DMS53 treated with DMSO at 0.1 percent for 48 hours (cell line): ENCODE results near the gene RECQL5.
A peak's percentile ranks its signal among the peaks of the same experiment; 100 is the strongest.
"Not testable (repeated sequence)": the region's sequence is repeated elsewhere in the genome, so short reads cannot be mapped to it uniquely, and the experiment has no call there.

Source experiments
- DNase-seq: peaks from one replicate; lab custom pipeline; 2025; ENCODE audit not compliant: unreplicated experiment; lab: John Stamatoyannopoulos, UW

Gene RECQL5

GRCh38 chr17:75649687-75650086 is 17.3 kb downstream of the RECQL5 start:
- DNase-seq: no peak

DNA sequence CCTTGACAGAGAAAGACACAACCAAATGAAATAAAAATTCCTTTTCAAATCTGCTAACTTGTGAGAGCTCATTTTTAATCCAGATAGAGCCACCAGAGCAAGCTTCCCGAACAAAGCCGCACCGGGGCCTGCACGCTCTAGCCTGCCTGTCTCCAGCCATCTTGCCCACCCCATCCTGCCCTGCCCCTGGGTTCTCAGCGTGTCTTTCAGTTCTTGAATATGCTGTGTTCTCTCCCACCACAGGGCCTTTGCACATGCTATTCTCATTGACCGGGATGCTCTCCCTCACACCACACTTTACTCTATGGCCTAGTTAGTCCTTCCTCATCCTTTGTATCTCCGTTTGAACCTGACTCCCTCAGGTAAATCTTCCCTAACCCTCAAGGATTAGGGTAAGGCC is 19.0 kb downstream of the RECQL5 start:
- no peak for DNase-seq

DNA sequence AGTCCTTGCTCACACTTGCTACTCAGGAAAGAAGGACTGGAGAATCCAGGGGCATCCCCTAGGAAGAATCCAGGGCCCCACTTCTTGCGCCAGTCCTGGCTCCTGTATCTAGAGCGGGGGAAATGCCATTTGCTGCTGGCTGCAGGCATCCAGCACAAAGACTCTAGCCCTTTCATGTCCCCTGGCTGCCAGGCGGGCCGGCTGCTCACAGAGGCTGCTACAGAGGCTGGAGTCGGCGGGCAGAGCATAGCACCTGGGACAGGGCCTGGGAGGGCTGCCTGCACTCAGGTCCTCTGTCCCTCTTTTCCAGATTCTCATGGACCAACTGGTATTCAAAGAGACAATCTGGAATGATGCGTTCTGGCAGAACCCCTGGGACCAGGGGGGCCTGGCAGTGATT is 19.9 kb downstream of the RECQL5 start:
- no peak for DNase-seq

DNA sequence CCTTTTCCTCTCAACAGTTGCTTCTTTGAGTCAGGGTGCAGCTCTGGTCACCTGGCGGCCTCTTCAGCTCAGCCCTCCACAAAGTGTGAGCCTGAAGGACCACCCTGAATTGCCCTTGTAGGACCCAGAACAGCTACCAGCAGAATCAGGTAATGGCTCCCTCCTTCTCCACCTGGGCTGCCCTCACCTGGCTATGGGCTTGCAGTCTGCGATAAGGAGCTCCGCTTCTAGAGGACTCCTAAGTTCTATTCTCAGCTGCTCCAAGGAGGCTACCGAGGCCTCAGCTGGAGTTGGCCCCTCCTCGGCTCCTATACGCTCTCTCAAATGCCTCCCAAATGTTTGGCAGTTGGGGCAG is 20.3 kb downstream of the RECQL5 start:
- DNase-seq: no peak

- DNase-seq: peak; percentile 93
These were observed 20.9 kb downstream of the RECQL5 start for GRCh38 chr17:75645889-75646637.

GRCh38 chr17:75645501-75645888 is 21.5 kb downstream of the RECQL5 start:
- peak; percentile 96 for DNase-seq

DNA sequence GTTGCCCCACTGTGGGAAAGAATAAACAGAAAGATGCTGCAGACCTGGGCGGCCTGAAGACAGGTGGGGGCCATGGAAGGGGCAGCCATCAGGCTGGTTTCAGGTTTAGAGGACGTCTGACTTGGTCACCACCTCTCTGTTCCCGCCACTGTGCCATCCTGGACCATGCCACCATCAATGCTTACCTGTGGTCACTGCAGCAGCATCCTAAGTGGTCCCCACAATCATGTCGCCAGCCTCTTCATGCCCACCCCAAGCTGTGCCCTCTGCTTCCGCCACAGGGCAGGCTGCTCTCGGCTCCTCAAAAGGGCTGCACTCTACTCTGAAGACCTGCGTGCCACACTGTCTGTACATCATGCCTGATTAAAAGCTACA is 23.3 kb downstream of the RECQL5 start:
- no peak for DNase-seq

DNA sequence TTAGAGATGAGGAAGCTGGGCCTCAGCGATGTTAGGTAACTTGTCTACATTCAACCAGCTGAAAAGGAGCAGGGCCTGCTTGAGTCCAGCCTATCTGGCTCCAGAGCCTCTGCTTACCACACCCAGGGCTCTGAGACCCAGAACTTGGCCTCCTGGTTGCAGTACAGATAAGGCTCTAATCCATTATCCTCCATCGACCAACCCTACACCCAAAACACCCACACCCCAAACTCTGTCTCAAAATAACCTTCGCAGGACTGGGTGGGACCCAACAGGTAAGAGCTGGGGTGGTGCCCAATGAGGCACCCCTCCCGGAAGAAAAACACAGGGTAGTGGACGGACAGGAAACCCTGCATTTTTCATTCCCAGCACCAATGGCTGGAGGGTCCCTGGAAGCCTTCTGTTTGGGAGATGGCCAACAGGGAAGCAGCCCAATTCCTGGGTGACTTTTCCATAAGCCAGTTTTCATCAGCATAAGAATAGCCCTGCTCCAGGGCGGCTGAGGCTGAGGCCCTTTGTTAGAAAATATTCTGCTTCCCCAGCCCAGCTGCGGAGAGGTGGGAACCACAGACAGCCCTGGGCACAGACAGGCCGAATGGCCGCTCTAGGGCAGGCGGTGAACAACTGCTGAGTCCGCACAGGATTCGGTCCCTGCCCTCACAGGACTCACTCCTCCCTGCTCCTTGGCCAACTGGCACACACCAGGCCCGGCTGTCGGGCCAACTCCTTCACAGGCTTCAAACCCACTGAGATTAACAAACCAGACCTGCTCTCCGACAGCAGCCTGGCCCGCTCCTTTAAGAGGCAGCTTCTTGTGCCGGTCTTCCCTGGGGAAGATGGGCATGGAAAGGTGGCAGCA is 23.9 kb downstream of the RECQL5 start:
- DNase-seq: no peak

GRCh38 chr17:75642182-75642783 is 24.7 kb downstream of the RECQL5 start:
- peak; percentile 82 for DNase-seq

DNA sequence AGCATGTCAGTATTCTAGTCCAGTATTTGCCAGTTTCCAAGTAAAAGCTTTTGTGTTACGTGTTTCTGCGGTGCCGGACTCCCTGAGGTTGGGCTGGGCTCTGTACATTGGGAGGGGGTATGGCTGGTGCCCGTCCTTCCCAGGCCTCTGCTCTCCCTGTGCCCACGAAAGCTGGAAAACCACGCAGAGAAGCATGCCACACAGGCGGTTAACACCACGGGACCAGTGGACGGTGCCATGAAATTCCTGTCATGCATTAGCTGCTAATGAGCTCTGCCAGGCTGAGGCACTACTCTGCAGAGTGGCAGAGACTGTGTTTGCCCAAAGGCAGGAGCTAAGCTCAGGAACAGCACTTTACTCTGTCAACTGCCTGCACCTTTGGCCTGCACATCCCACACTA is 25.6 kb downstream of the RECQL5 start:
- no peak for DNase-seq

DNA sequence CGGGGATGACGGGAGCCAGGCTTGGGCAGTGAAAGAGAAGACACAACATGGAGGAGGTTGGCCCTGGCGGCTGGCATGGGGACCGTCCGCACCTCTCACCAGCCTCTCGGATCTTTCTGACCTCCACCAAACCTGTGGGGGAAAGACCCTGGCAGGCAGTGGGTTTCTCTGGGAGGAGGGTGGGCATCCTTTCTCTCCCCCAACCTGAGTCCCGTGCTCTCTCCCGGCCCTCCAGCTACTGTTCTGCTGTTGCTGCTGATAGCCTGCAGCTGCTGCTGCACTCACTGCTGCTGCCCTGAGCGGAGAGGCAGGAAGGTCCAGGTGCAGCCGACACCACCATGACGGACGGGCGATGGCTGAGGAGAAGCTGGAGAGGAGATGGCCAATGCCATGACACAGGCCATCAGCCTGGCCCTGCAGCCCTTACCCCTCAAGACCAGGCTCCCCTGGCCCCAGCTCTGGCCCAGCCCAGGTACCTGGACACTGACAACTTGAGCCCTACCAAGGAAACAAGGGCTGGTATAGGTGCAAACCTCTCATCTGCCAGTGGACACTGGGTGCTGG is 26.3 kb downstream of the RECQL5 start:
- DNase-seq: no peak

DNA sequence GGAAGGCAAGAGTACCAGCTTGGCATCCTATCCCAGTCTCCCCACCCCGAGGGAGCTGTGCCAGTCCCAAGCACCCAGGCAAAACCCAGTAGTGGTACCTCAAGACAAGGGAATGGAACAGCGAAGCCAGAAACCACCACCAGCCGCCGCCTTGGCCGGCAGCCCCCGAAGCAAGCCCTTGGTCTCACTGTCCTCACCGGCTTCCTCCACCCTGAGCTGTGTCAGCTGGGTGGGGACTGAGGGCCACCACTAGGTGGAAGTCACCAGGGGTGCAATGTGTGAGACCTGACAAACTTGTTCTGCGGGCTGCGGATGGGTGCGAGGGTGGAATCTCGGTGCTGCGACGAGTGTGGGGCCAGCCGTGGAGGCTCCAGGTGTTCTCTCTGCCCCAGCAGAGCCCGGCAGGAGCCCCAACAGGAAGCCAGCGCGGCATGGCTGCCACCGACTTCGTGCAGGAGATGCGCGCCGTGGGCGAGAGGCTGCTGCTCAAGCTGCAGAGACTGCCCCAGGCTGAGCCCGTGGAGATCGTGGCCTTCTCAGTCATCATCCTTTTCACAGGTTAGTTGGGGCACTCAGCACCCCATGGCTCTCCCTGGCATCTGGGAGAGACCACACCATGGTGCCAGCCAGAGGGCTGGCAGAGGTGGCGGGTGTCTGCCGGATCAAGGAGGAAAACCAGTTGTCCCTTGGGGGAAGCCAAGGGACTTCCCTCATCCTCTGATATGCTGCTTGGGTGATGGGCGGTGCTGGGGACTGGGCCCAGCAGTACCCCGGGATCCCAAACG is 27.0 kb downstream of the RECQL5 start:
- DNase-seq: peak; percentile 81

GRCh38 chr17:75639327-75639726 is 27.6 kb downstream of the RECQL5 start:
- DNase-seq: no peak

DNA sequence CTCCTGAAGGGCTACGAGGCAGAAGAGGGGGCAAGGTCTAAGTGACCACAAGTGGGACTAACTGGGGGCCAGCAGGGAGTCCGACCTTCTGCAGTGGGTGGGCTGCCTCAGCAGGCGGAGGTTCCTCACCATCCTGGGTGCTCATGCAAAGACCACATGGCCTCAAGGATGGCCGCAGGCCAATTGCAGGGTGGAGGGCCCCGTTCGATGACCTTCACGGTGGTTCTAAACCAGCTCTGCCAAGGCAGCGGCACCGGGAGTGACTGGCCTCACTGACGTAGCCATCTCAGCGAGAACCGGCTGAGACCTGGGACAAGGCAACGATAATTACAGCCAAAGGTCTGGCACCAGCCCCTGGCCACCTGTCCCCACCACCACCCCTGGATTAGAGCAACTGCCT is 28.1 kb downstream of the RECQL5 start:
- DNase-seq: no peak

- DNase-seq: not testable (repeated sequence)
These were observed 28.9 kb downstream of the RECQL5 start for GRCh38 chr17:75638039-75638438.

GRCh38 chr17:75637551-75637950 is 29.4 kb downstream of the RECQL5 start:
- no peak for DNase-seq

DNA sequence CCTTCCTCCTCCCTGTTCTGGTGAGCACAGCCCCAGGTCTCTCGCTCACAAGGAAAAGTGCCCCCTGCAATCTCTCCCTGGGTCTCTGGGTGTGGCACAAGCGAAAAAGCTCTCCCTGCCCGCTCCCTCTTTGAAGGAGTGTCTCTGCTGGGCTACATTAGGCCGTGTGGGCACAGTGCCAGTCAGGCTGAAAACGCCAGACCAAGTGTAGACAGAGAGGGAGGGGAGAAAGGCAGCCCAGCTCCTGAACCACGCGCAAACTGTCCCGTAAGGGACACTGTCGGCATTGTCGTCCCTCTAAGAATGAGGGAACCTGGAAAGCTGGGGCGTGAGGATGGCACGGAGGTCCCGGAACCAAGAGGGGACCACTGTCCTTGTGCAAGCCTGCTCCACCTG is 29.8 kb downstream of the RECQL5 start:
- no peak for DNase-seq

DNA sequence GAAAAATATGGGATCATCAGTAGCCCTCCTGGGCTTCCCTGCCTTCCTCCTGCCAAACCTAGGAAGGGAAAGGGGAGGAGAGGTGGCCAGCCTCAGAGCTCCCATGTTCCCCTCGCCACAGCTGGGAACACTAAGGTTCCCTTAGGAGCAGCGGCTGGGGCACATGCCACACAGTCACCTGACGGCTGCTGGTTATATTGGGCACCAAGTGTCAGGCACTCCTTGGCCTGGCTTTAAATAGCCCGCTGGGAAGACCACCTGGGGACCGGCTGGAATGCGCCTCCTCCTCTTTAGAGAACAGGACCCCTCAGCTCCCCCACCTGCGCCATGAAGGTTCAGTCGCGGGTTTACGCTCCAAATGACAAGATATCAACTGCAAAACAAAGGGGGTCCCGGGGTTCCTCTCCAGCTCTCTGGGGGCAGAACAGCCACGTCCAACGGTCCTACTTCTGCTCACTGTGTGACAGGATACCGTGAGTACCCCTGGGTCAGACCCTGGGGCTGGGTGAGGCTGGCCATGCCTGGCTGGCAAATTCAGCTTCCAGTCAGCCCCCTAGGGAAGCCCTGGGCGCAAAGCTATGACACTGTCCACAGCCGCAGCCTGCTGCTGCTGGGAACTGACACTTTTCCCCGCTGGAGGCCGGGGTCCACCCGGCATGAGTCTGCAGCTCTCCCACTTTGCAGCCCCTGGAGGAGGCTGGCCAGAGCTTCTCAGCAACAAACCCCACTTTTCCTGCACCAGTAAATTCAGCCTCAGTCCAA is 30.4 kb downstream of the RECQL5 start:
- DNase-seq: no peak

GRCh38 chr17:75635610-75636202 is 31.2 kb downstream of the RECQL5 start:
- no peak for DNase-seq
